Measurements from ENCODE around the gene CAMTA1. TPM values are rescaled to one million over a fixed set of nuclear protein-coding genes. Genes with fewer than 3 reads are reported as not detected.

Gene CAMTA1
- polyA plus RNA-seq, 1 donor from 2014 or later = 162 TPM

DNA sequence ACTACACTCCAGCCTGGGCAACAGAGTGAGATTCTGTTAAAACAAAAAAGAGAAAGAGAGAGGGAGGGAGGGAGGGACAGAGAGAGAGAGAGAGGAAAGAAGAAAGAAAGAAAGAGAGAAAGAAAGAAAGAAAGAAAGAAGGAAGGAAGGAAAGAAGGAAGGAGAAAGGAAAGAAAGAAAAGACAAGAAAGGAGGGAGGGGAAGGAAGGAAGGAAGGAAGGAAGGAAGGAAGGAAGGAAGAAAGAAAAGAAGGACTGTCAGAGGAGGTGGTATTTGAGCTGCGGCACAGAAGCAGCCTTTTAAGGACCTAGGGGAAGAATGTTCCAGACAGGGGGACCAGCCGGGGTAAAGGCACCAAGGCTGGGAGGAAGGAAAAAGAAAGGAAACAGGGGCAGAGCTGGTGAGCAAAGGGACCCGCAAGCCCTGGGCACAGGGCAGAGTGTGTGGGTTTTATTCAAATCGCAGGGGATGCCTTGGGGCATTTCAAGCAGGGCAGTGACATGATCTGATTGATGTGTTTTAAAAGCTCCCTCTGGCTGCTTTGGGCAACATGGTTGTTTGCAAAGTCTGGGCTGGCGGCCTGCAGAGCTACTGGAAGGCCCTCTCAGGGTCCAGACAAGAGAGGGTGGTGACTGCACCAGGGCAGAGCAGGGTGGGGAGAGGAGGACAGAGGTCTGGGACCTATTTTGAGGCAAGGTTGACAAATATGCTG is 808.9 kb downstream of the CAMTA1 start:
- H4K20me1 ChIP-seq (ENCODE audit: insufficient read depth) = no peaks in the 10 kb centered on the region
- no peak overlapping the region for H3K9ac ChIP-seq (ENCODE audit: low read length)
- no peaks in the 10 kb centered on the region for H3F3A ChIP-seq (ENCODE audit: insufficient read depth, low read length, poor library complexity, severe bottlenecking)
- H3K9me3 ChIP-seq (ENCODE audit: low read length) = no peaks in the 10 kb centered on the region
- no peak overlapping the region for H3K27ac ChIP-seq (ENCODE audit: low read length)
- no peaks in the 10 kb centered on the region for H3K79me2 ChIP-seq (replicated peaks; ENCODE audit: insufficient read depth, low read length)
- H2AFZ ChIP-seq (ENCODE audit: low read depth, low read length) = no peak overlapping the region
- TF ChIP-seq, protein P1, sequence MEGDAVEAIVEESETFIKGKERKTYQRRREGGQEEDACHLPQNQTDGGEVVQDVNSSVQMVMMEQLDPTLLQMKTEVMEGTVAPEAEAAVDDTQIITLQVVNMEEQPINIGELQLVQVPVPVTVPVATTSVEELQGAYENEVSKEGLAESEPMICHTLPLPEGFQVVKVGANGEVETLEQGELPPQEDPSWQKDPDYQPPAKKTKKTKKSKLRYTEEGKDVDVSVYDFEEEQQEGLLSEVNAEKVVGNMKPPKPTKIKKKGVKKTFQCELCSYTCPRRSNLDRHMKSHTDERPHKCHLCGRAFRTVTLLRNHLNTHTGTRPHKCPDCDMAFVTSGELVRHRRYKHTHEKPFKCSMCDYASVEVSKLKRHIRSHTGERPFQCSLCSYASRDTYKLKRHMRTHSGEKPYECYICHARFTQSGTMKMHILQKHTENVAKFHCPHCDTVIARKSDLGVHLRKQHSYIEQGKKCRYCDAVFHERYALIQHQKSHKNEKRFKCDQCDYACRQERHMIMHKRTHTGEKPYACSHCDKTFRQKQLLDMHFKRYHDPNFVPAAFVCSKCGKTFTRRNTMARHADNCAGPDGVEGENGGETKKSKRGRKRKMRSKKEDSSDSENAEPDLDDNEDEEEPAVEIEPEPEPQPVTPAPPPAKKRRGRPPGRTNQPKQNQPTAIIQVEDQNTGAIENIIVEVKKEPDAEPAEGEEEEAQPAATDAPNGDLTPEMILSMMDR (IDR thresholded peaks at IDR 0.05; ENCODE audit: poor library complexity, severe bottlenecking) = no peak
- TF ChIP-seq POLR2AphosphoS5 (IDR thresholded peaks at IDR 0.05) = no peak
- TF ChIP-seq, protein P2, sequence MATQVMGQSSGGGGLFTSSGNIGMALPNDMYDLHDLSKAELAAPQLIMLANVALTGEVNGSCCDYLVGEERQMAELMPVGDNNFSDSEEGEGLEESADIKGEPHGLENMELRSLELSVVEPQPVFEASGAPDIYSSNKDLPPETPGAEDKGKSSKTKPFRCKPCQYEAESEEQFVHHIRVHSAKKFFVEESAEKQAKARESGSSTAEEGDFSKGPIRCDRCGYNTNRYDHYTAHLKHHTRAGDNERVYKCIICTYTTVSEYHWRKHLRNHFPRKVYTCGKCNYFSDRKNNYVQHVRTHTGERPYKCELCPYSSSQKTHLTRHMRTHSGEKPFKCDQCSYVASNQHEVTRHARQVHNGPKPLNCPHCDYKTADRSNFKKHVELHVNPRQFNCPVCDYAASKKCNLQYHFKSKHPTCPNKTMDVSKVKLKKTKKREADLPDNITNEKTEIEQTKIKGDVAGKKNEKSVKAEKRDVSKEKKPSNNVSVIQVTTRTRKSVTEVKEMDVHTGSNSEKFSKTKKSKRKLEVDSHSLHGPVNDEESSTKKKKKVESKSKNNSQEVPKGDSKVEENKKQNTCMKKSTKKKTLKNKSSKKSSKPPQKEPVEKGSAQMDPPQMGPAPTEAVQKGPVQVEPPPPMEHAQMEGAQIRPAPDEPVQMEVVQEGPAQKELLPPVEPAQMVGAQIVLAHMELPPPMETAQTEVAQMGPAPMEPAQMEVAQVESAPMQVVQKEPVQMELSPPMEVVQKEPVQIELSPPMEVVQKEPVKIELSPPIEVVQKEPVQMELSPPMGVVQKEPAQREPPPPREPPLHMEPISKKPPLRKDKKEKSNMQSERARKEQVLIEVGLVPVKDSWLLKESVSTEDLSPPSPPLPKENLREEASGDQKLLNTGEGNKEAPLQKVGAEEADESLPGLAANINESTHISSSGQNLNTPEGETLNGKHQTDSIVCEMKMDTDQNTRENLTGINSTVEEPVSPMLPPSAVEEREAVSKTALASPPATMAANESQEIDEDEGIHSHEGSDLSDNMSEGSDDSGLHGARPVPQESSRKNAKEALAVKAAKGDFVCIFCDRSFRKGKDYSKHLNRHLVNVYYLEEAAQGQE (IDR thresholded peaks at IDR 0.05; ENCODE audit: borderline replicate concordance) = no peak
- no peak for TF ChIP-seq EZH2 (IDR thresholded peaks at IDR 0.05; ENCODE audit: borderline replicate concordance, insufficient read depth, low read length, poor library complexity, severe bottlenecking)
- no peak for TF ChIP-seq EP300 (conservative IDR thresholded peaks at IDR 0.05; ENCODE audit: poor library complexity, severe bottlenecking)
- TF ChIP-seq MXI1 (conservative IDR thresholded peaks at IDR 0.05; ENCODE audit: poor library complexity, severe bottlenecking) = no peak
- no peak for TF ChIP-seq TAF1 (IDR thresholded peaks at IDR 0.05; ENCODE audit: low read depth)
- no peak for TF ChIP-seq RAD21 (conservative IDR thresholded peaks at IDR 0.05)
- no peak for TF ChIP-seq SMC3 (conservative IDR thresholded peaks at IDR 0.05; ENCODE audit: poor library complexity)
- H3K4me3 ChIP-seq (ENCODE audit: low read length) = no peak overlapping the region
- H3K4me2 ChIP-seq (ENCODE audit: low read length) = no peak overlapping the region
- H3K9me2 ChIP-seq (ENCODE audit: insufficient read depth, low read length) = no peaks in the 10 kb centered on the region
- no peaks in the 10 kb centered on the region for H3K36me3 ChIP-seq (ENCODE audit: insufficient read depth, low read length)
- H3K27me3 ChIP-seq (ENCODE audit: insufficient read depth, low read depth, low read length) = no peaks in the 10 kb centered on the region

DNA sequence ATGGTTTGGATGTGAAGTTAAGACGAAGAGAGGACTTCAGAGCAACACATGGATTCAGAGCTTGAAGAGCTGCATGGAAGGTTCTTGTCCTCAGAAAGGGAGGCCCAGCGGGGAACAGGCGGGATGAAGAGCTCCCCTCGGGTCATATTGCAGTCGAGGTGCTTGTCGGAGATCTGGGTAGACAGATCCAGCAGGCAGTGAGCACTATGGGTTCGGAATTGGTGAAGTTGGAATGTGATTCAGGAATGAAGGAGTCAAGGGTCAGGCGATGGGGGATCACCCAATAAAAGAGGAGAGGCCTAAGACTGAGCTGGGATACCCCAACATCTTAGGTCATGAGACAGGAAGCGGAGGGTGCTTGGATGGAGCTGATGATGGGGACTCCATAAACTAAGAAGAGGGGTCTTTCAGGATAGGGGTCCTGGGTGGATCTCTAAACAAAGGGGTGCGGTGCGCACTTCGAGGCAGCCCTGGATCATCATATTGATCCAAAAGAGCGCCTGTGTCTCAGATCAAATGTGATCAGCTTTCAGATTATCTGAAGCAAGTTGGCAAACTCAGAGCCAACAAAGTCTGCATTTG is 809.6 kb downstream of the CAMTA1 start:
- Histone ChIP-seq H3K36me3 (ENCODE audit: insufficient read depth, low read length) (no peaks in the 10 kb centered on the region), H3K4me2 (ENCODE audit: low read length) (no peak overlapping the region), H3K27ac (ENCODE audit: low read length) (no peak overlapping the region), H3K27me3 (ENCODE audit: insufficient read depth, low read depth, low read length) (no peaks in the 10 kb centered on the region), H3F3A (ENCODE audit: insufficient read depth, low read length, poor library complexity, severe bottlenecking) (no peaks in the 10 kb centered on the region), H3K4me3 (ENCODE audit: low read length) (no peak overlapping the region), H3K79me2 (replicated peaks; ENCODE audit: insufficient read depth, low read length) (no peaks in the 10 kb centered on the region), H3K9me3 (ENCODE audit: low read length) (no peaks in the 10 kb centered on the region), H4K20me1 (ENCODE audit: insufficient read depth) (no peaks in the 10 kb centered on the region), H2AFZ (ENCODE audit: low read depth, low read length) (no peak overlapping the region), H3K9ac (ENCODE audit: low read length) (no peak overlapping the region), H3K9me2 (ENCODE audit: insufficient read depth, low read length) (no peaks in the 10 kb centered on the region)
- TF ChIP-seq POLR2AphosphoS5 (IDR thresholded peaks at IDR 0.05) (no peak), EZH2 (IDR thresholded peaks at IDR 0.05; ENCODE audit: borderline replicate concordance, insufficient read depth, low read length, poor library complexity, severe bottlenecking) (no peak), SMC3 (conservative IDR thresholded peaks at IDR 0.05; ENCODE audit: poor library complexity) (no peak), MXI1 (conservative IDR thresholded peaks at IDR 0.05; ENCODE audit: poor library complexity, severe bottlenecking) (no peak), RAD21 (conservative IDR thresholded peaks at IDR 0.05) (no peak), EP300 (conservative IDR thresholded peaks at IDR 0.05; ENCODE audit: poor library complexity, severe bottlenecking) (no peak), TAF1 (IDR thresholded peaks at IDR 0.05; ENCODE audit: low read depth) (no peak)
- TF ChIP-seq, protein P2 (IDR thresholded peaks at IDR 0.05; ENCODE audit: borderline replicate concordance) = no peak
- TF ChIP-seq, protein P1 (IDR thresholded peaks at IDR 0.05; ENCODE audit: poor library complexity, severe bottlenecking) = no peak

All from neural cell (in vitro differentiated cells).